BLaER1 treated with 17β-estradiol and CSF1 and Interleukin-3, amounts not matched to agents 10 nM and 100 nM (cell line): Measurements from ENCODE around the gene G3BP1.

ENCODE experiments used
- H3K27ac ChIP-seq, 11 experiments: shearing (Covaris generic); formaldehyde crosslinking; 2 replicates each; pipeline ENCODE4 v1.8.1; 2022
- H3K27me3 ChIP-seq, 11 experiments: shearing (Covaris generic); formaldehyde crosslinking; 2 replicates each; pipeline ENCODE4 v1.8.1; 2022
- H3K36me3 ChIP-seq, 11 experiments: shearing (Covaris generic); formaldehyde crosslinking; 2 replicates each; pipeline ENCODE4 v1.8.1; 2022
- H3K4me1 ChIP-seq, 10 experiments: shearing (Covaris generic); formaldehyde crosslinking; 2 replicates each; pipeline ENCODE4 v1.8.1; 2022
- H3K4me2 ChIP-seq, 11 experiments: shearing (Covaris generic); formaldehyde crosslinking; 2 replicates each; pipeline ENCODE4 v1.8.1; 2022
- H3K4me3 ChIP-seq, 10 experiments: shearing (Covaris generic); formaldehyde crosslinking; 2 replicates each; pipeline ENCODE4 v1.8.1; 2022
- H3K9ac ChIP-seq, 11 experiments: shearing (Covaris generic); formaldehyde crosslinking; 2 replicates each; pipeline ENCODE4 v1.8.1; 2022
- H3K9me3 ChIP-seq, 11 experiments: shearing (Covaris generic); formaldehyde crosslinking; replicated peaks in 1 of 11; 2 replicates each; pipeline ENCODE4 v1.8.1; 2022
- H4K20me1 ChIP-seq, 11 experiments: shearing (Covaris generic); formaldehyde crosslinking; 2 replicates each; pipeline ENCODE4 v1.8.1; 2022
- Cebpa-rat ChIP-seq, 11 experiments: shearing (Covaris generic); IDR thresholded peaks; 2 replicates each; pipeline ENCODE4 v1.8.1; 2022

The G3BP1 gene

DNA sequence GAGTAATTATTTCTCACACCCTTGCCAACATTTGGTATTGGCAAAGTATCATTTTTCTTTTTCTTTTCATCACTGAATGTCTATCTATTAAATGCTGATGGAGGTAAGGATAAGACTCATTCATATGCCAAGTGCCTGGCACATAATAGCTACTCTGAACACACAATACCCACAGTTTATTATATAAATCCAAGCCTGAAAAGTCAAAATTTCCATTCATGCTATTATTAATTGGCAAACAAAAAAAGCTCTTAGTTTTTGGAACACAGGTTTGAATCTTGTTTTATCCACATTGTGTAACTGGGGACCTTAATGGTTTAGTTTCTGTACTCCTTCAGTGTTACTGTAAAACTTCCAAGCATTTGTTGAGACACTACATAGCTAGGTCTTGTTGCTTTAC, 7.0 kb upstream of the G3BP1 start:
- Histone ChIP-seq H3K27me3 (no peaks in the 10 kb centered on the region), H3K27ac (no peak overlapping the region), H3K9ac (no peak overlapping the region), H3K4me2 (no peak overlapping the region), H3K4me3 (no peak overlapping the region), H3K4me1 (peaks cover 6 to 9% (median 8%) of the 10 kb centered on the region in 10 experiments), H3K36me3 (no peaks in the 10 kb centered on the region), H3K9me3 (no peaks in the 10 kb centered on the region), H4K20me1 (no peaks in the 10 kb centered on the region)
- no peak for TF ChIP-seq Cebpa-rat (IDR thresholded peaks at IDR 0.05)

DNA sequence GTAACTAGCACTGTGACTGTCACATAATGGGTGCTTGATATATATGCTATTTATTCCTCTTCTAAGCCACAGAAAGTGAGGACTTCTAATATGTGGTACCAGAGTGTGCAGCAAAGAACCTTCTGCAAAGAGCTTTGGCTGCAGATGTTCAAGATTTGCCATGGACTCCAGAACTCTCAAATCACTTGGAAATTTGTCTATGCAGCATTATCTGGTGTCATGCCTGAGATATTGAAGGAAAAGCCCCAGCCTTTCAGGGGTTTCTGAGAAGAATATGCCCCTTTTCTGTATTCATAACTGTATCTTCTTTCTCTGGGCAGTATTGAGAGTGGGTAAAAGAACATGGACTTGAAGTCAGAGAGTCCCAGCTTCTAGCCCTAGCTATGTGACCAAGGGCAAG, 4.8 kb upstream of the G3BP1 start:
- H3K36me3 ChIP-seq = no peaks in the 10 kb centered on the region
- no peak overlapping the region for H3K9ac ChIP-seq
- no peak overlapping the region for H3K4me3 ChIP-seq
- TF ChIP-seq Cebpa-rat (IDR thresholded peaks at IDR 0.05) = no peak
- H3K4me1 ChIP-seq = peaks cover 14 to 21% (median 16%) of the 10 kb centered on the region in 10 experiments
- H3K27me3 ChIP-seq = no peaks in the 10 kb centered on the region
- H3K4me2 ChIP-seq = no peak overlapping the region
- no peaks in the 10 kb centered on the region for H3K9me3 ChIP-seq
- H4K20me1 ChIP-seq = peaks cover 0 to under 1% (median 0%) of the 10 kb centered on the region in 11 experiments; a peak in 2 of 22 replicates
- H3K27ac ChIP-seq = no peak overlapping the region

DNA sequence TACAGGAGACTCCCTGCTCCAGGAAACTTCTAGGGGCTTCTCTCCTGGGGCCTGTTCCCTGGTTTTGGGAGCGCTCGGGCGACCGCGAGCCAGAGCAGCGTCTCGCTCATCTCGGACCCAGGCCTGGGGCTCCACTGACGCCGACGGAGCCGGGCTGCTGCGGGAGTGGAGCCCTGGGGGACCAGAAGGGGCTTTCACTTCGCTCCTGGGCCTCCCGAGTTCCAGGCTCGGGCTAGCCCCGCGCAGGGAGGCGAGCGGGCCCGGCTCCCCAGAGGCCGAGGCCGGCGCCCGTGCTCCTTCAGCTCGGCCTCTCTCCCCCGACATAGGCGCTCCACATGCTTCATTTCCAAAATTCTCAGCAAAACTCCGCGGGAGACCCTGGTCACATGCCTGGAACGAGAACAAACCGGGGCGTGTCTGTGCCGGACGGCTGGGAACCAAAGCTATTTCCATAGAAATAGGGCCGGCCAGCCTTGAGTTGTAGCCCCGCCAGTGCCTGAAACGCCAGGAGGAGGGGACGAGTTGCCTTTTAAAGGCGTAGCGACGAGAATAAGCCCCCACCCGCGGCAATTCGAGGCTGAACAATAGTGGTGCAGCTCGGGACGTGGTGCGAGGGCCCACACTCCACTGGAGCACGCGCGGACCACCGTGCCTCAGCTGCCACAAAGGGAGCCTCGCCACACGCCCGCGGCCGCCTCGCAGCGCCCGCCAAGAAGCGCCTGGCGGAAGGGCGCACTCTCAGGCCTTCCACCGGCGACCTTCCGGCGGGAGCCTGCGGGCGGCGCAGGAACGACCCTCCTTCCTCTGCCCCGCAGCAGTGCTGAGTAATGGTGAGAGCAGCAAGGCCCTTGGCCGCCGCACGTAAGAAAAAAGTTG, 1.1 kb upstream of the G3BP1 start:
- TF ChIP-seq Cebpa-rat (IDR thresholded peaks at IDR 0.05) = no peak
- Histone ChIP-seq H3K4me3 (peak overlapping the region; percentile 50 to 70 (median 62)), H3K9me3 (no peaks in the 10 kb centered on the region), H3K27me3 (no peaks in the 10 kb centered on the region), H3K27ac (peak overlapping the region; percentile 93 to 99 (median 97)), H3K9ac (peak overlapping the region; percentile 87 to 96 (median 94)), H3K36me3 (peaks cover 0 to 18% (median 5%) of the 10 kb centered on the region in 11 experiments; a peak in 7 of 22 replicates), H3K4me2 (peak overlapping the region; percentile 90 to 100 (median 97)), H4K20me1 (peaks cover 35 to 37% (median 36%) of the 10 kb centered on the region in 11 experiments), H3K4me1 (peaks cover 28 to 44% (median 37%) of the 10 kb centered on the region in 10 experiments)

DNA sequence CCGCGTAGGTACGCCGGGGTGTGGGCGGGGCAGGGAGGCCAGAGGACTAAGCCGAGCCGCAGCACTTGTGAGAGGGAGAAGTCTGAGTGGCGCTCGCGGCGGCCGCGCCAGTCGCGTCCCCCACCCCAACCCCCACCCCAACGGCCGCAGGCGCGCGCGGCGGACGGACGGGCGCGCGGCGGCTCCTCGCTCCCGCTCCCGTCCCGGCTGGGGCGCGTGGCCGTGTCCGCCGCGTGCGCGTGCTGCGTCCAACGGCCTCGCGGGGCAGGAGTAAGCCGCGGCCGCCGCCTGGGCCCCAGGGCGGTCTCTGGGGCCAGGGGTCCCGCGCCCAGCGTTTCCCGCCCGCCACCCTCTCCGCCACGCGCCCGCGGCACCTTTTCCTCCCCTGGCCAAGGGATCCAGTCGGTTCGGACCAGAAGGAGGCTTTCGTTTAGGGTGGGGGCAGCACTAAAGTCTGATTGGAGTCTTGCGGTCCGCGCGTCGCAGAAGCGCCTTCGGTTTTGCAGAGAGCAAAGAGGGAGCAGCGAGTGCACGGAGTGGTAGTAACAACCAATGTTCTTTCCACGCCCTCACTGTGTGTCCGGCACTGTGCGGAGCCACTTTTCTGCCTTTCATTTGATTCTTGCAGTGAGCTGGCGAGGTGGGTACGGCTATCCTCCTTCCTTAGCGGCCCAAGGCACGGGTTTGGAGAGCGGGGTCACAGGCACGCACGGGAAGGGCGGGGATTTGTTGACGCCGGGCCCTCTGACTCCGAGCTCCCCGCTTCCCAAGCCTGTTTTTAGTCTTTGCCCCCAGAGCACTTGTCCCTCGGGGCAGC, 483 bp downstream of the G3BP1 start:
- Histone ChIP-seq H3K4me1 (peaks cover 28 to 54% (median 47%) of the 10 kb centered on the region in 10 experiments), H3K9me3 (no peaks in the 10 kb centered on the region), H3K36me3 (peaks cover 5 to 33% (median 16%) of the 10 kb centered on the region in 11 experiments; a peak in 20 of 22 replicates), H3K27ac (peak overlapping the region; percentile 74 to 97 (median 94)), H3K27me3 (no peaks in the 10 kb centered on the region), H3K9ac (peak overlapping the region; percentile 93 to 99 (median 95)), H3K4me2 (peak overlapping the region; percentile 73 to 94 (median 87)), H3K4me3 (peak overlapping the region; percentile 85 to 98 (median 94)), H4K20me1 (peaks cover 51 to 53% (median 52%) of the 10 kb centered on the region in 11 experiments)
- TF ChIP-seq Cebpa-rat (IDR thresholded peaks at IDR 0.05) = no peak

DNA sequence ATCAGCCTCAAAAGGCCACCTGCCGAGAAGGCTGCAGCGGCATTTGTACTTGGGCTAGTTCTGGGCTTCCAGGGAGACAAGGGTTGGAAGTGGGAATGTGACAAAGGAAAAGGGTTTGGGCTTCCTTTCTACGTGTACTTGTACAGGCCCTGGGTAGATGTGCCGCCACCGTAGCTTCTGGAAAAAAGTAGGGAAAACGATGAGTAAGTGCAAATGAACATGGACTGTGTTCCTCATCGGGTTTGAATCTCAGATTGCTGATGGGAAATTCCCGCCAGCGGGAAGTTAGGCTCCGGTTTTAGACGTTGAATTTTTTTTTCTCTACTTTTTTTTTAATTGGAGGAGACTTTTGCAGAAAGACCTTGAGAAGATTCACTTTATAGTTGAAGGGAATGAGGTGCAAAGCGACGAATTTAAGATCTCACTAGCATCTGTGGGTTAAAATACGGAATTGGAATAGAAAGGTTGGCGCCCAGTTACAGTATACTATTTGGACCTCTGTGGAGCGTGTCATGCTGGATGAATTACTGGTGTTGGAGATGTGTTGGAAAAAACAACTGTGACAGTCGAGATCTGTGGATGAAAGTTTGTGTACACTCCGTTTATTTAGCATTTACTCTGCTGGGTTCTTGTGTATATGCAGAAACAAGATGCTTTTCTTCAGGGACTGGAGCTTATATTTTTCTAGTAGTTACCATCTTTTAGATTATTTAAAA, 1.2 kb downstream of the G3BP1 start:
- peaks cover 12 to 41% (median 24%) of the 10 kb centered on the region in 11 experiments; a peak in 21 of 22 replicates for H3K36me3 ChIP-seq
- H3K4me1 ChIP-seq = peaks cover 28 to 60% (median 49%) of the 10 kb centered on the region in 10 experiments
- peak overlapping the region; percentile 85 to 98 (median 94) for H3K4me3 ChIP-seq
- H3K4me2 ChIP-seq = peak overlapping the region; percentile 73 to 94 (median 87)
- H3K27ac ChIP-seq = peak overlapping the region; percentile 74 to 97 (median 94)
- H3K9me3 ChIP-seq = no peaks in the 10 kb centered on the region; a peak in 1 of 22 replicates
- H4K20me1 ChIP-seq = peaks cover 59 to 61% (median 60%) of the 10 kb centered on the region in 11 experiments
- H3K9ac ChIP-seq = peak overlapping the region; percentile 93 to 99 (median 95)
- no peak for TF ChIP-seq Cebpa-rat (IDR thresholded peaks at IDR 0.05)
- no peaks in the 10 kb centered on the region for H3K27me3 ChIP-seq

DNA sequence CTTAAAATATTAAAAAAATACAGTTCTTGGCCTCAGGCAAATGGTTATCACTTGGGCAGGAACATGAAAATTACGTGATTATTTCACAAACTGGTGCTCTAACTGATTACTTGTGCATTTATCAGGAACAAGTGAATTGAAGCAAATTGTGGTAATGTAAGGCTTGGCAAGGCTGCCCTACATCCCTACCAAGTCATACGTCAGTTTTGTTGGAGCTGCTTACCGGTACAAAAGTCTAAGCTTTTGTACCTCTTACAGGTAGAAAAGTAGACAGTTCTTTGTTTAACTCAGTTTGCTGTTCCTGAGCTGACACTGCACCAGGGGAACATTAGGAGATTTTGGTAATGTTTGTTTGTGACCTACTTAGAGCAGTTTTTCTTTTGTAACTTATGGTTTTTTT, 2.2 kb downstream of the G3BP1 start:
- H3K4me3 ChIP-seq = peak overlapping the region; percentile 85 to 98 (median 94)
- TF ChIP-seq Cebpa-rat (IDR thresholded peaks at IDR 0.05) = no peak
- H3K9ac ChIP-seq = peak overlapping the region; percentile 93 to 99 (median 95)
- peaks cover 28 to 67% (median 51%) of the 10 kb centered on the region in 10 experiments for H3K4me1 ChIP-seq
- H3K4me2 ChIP-seq = peak overlapping the region; percentile 73 to 94 (median 87)
- H3K27me3 ChIP-seq = no peaks in the 10 kb centered on the region
- H3K27ac ChIP-seq = peak overlapping the region in 5 of 11 experiments; percentile 2 to 97 (median 94); a peak in 5 of 22 replicates
- peaks cover 68 to 70% (median 69%) of the 10 kb centered on the region in 11 experiments for H4K20me1 ChIP-seq
- H3K36me3 ChIP-seq = peaks cover 20 to 50% (median 33%) of the 10 kb centered on the region in 11 experiments
- no peaks in the 10 kb centered on the region; a peak in 1 of 22 replicates for H3K9me3 ChIP-seq

DNA sequence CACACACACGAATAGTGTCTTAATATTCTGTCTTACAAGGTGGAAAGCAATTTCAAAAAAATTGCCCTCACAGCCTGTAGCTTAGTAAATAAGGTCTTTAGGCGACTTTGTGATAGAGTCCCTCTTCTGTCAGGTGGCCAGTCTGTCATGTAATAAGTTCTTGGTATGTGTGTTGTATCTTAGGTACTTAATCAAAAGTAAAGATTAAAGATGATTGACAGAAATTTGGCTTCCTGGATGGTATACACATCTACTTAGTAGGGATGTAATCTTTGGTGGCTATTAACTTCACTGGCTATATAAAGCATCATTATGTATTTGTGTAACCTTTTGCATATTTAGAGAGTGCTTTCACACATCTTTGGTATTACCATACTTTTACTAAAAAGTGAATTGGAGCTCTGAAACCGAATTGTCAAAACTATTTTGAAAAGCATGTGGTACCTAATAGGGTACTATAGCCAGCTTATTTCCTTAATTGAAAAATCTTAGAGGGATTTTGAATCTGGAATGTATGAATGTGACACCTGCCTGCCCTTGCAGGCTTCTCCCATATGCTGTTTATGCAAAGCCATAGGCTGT, 3.4 kb downstream of the G3BP1 start:
- Histone ChIP-seq H3K4me1 (peaks cover 17 to 67% (median 44%) of the 10 kb centered on the region in 10 experiments), H4K20me1 (peaks cover 80 to 82% (median 81%) of the 10 kb centered on the region in 11 experiments), H3K27ac (no peak overlapping the region; a peak in 1 of 22 replicates), H3K4me3 (peak overlapping the region; percentile 85 to 98 (median 94); a peak in 15 of 20 replicates), H3K27me3 (no peaks in the 10 kb centered on the region), H3K9me3 (no peaks in the 10 kb centered on the region; a peak in 1 of 22 replicates), H3K9ac (peak overlapping the region in 8 of 11 experiments; percentile 93 to 99 (median 96); a peak in 12 of 22 replicates), H3K36me3 (peaks cover 25 to 61% (median 42%) of the 10 kb centered on the region in 11 experiments), H3K4me2 (peak overlapping the region; percentile 73 to 94 (median 87))
- no peak for TF ChIP-seq Cebpa-rat (IDR thresholded peaks at IDR 0.05)
